K562 (cell line): ENCODE data around the gene SLC16A5. TPM values are rescaled to one million over a fixed set of nuclear protein-coding genes. Genes with fewer than 3 reads are reported as not detected.

Experiments used
- BMI1 ChIP-seq: fragments of 150-350 bp; IDR thresholded peaks from 2 replicates; pipeline ENCODE4 v1.6.1; 2014; ENCODE audit warnings: low read length
- CBFA2T2 ChIP-seq: fragments of 450-650 bp; conservative IDR thresholded peaks from 2 replicates; pipeline ENCODE4 v1.6.1; 2017; ENCODE audit warnings: mild to moderate bottlenecking
- CC2D1A ChIP-seq: fragments of 450-650 bp; IDR thresholded peaks from 2 replicates; pipeline ENCODE4 v1.6.1; 2017; ENCODE audit warnings: mild to moderate bottlenecking
- CCAR2 ChIP-seq: fragments of 200-400 bp; formaldehyde crosslinking; IDR thresholded peaks from 2 replicates; pipeline ENCODE4 v1.6.1; 2017; ENCODE audit warnings: mild to moderate bottlenecking, low read depth, low read length
- DEAF1 ChIP-seq: fragments of 450-650 bp; formaldehyde crosslinking; IDR thresholded peaks from 2 replicates; pipeline ENCODE4 v1.4.0; 2020; ENCODE audit warnings: mild to moderate bottlenecking, moderate library complexity
- HIVEP1 ChIP-seq: fragments of 250-450 bp; sonication (Bioruptor Pico); IDR thresholded peaks from 2 replicates; pipeline ENCODE4 v1.4.0; 2020; ENCODE audit warnings: mild to moderate bottlenecking
- HNRNPL ChIP-seq: fragments of 200-400 bp; formaldehyde crosslinking; IDR thresholded peaks from 2 replicates; pipeline ENCODE4 v1.6.1; 2017; ENCODE audit warnings: low read depth, mild to moderate bottlenecking, low read length
- HSF4 ChIP-seq: fragments of 250-450 bp; sonication (Bioruptor Pico); IDR thresholded peaks from 2 replicates; pipeline ENCODE4 v2.1.2; 2022; ENCODE audit warnings: mild to moderate bottlenecking, moderate library complexity, borderline replicate concordance
- RBBP5 ChIP-seq: fragments of 200-600 bp; sonication (generic); IDR thresholded peaks from 2 replicates; pipeline ENCODE4 v1.6.1; 2012; ENCODE audit warnings: borderline replicate concordance, mild to moderate bottlenecking, low read length, control low read depth, inconsistent platforms; ENCODE audit not compliant: insufficient read depth, poor library complexity, severe bottlenecking
- RFX1 ChIP-seq: fragments of 450-650 bp; IDR thresholded peaks from 2 replicates; pipeline ENCODE4 v1.6.1; 2016; ENCODE audit warnings: mild to moderate bottlenecking, moderate library complexity
- SMAD2 ChIP-seq: fragments of 150-350 bp; IDR thresholded peaks from 2 replicates; pipeline ENCODE4 v1.6.1; 2014; ENCODE audit warnings: low read depth, mild to moderate bottlenecking, low read length
- SMAD3 ChIP-seq: fragments of 450-650 bp; formaldehyde crosslinking; conservative IDR thresholded peaks from 2 replicates; pipeline ENCODE4 v1.4.0; 2020; ENCODE audit warnings: mild to moderate bottlenecking
- TAF15 ChIP-seq: fragments of 200-400 bp; formaldehyde crosslinking; IDR thresholded peaks from 2 replicates; pipeline ENCODE4 v1.6.1; 2017; ENCODE audit warnings: mild to moderate bottlenecking, low read depth, low read length, moderate library complexity
- TBP ChIP-seq: optimal IDR thresholded peaks from 2 replicates; pipeline ENCODE3; 2011; ENCODE audit warnings: low read depth, low read length, improper control_type of control experiment
- TCF15 ChIP-seq: fragments of 250-450 bp; sonication (Bioruptor Pico); IDR thresholded peaks from 2 replicates; pipeline ENCODE4 v1.8.0; 2022; ENCODE audit warnings: moderate library complexity, mild to moderate bottlenecking, inconsistent platforms
- TGIF2 ChIP-seq: sonication (generic); formaldehyde crosslinking; IDR thresholded peaks from 2 replicates; pipeline ENCODE4 v1.8.1; 2022; ENCODE audit warnings: mild to moderate bottlenecking, missing genetic modification reagents, moderate library complexity
- THRB ChIP-seq: fragments of 450-650 bp; formaldehyde crosslinking; conservative IDR thresholded peaks from 2 replicates; pipeline ENCODE4 v1.4.0; 2022; ENCODE audit warnings: mild to moderate bottlenecking, missing genetic modification characterization
- ZBTB7A ChIP-seq: IDR thresholded peaks from 2 replicates; pipeline ENCODE4 v1.6.1; 2011; ENCODE audit warnings: low read depth, mild to moderate bottlenecking, low read length, moderate library complexity, borderline replicate concordance; ENCODE audit not compliant: control insufficient read depth
- polyA plus RNA-seq, 8 experiments: library from polyadenylated mRNA; depleted of rRNA in 4 of 8; stranded (reverse) in 5 of 8; unstranded in 3 of 8; fragments of >200 nt; fragmentation: Nextera tagmentation in 2 of 8; fragmentation: Illumina TruSeq in 1 of 8; extraction: Ambion mirVana in 2 of 8; extraction: Trizol in 1 of 8; gene quantifications; 2 replicates each; pipeline versions ENCODE4 v1.2.1 to v1.2.3, GENCODE V29; 2011 to 2014; ENCODE audit warnings: inconsistent platforms in 1 of 8, missing spikeins in 1 of 8
- total RNA-seq, 7 experiments: library from RNA; depleted of rRNA in 6 of 7; stranded (reverse); fragments of >200 nt in 6 of 7; fragmentation: Illumina TruSeq in 2 of 7; extraction: Trizol in 2 of 7; gene quantifications; 2 replicates each; pipeline versions ENCODE4 v1.2.1 to v1.2.3, GENCODE V29; 2011 to 2021; ENCODE audit warnings: low replicate concordance in 1 of 7
- TF ChIP-seq, protein P1 (sequence below): fragments of 450-650 bp; IDR thresholded peaks from 2 replicates; pipeline ENCODE4 v1.6.1; 2018; ENCODE audit warnings: mild to moderate bottlenecking, low read depth; ENCODE audit not compliant: partially characterized antibody

The SLC16A5 gene
- total and polyA plus RNA-seq, 9 of the 15 experiments (the other 6 are each of a cell fraction or from before 2014, with no cell fraction given), result 0.06 to 2.6 (median 0.91) TPM

DNA sequence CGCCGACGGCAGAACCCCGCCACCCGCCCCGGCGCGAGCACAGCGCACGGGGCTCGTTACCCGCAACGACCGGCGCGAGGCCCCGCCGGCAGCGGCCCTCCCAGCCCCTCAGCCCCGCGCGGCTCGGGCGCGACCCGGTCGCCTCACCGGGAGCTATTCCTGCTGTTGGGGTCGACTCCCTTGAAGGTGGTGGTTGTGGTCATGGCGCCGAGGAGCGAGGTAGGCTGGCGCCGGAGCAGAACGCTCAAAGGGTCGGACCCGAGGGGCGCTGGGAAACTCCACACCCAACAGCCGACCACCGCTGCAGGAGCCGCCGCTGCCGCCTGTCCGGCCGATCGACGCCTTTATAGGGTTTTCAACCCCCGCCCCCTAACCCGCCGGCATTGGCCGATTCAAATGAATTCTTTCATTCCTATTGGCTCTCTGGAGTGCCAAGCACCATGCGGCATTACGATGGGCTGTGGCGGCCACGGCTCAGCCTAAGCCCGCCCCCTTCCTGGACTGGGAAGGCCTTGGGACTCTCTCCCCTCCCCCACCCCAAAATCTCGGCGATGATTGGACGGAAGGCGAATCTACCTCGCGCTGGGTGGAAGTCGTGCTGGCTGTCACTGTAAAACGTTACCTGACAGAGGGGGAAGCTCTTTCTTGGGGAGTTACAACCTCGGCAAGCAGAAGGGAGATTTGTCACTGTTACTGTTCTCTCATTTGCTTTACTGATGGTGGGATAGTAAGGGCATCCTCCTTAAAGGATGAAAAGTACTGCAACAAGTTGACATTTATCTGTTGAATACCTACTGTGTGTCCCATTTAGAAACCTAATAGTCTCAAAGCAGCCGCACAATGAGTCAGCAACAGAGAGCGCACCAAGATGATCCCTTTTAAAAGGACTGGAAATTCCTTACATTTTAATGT is 66.7 kb downstream of the SLC16A5 start, which contains the start of gene JPT1 (continued):
- no peak for TF ChIP-seq CBFA2T2
- no peak for TF ChIP-seq HSF4 (CRISPR knock-in tag)
- TF ChIP-seq HIVEP1 (CRISPR knock-in tag), result no peak
- no peak for TF ChIP-seq BMI1
- TF ChIP-seq THRB (CRISPR knock-in tag), result 0 out of 2 replicates have a peak, but pooled peaks have one; percentile 41
- no peak for TF ChIP-seq CCAR2
- TF ChIP-seq DEAF1 (CRISPR knock-in tag), result no peak
- TF ChIP-seq RFX1, result no peak
- TF ChIP-seq RBBP5, result peak; percentile 93
- TF ChIP-seq TAF15, result no peak
- TF ChIP-seq TGIF2 (CRISPR knock-in tag), result no peak
- no peak for TF ChIP-seq TCF15 (CRISPR knock-in tag)
- peak; percentile 93 for TF ChIP-seq CC2D1A
- TF ChIP-seq TBP, result peak; percentile 99
- 0 out of 2 replicates have a peak, but pooled peaks have one; percentile 22 for TF ChIP-seq SMAD3 (CRISPR knock-in tag)
- no peak for TF ChIP-seq SMAD2
- TF ChIP-seq, protein P1, sequence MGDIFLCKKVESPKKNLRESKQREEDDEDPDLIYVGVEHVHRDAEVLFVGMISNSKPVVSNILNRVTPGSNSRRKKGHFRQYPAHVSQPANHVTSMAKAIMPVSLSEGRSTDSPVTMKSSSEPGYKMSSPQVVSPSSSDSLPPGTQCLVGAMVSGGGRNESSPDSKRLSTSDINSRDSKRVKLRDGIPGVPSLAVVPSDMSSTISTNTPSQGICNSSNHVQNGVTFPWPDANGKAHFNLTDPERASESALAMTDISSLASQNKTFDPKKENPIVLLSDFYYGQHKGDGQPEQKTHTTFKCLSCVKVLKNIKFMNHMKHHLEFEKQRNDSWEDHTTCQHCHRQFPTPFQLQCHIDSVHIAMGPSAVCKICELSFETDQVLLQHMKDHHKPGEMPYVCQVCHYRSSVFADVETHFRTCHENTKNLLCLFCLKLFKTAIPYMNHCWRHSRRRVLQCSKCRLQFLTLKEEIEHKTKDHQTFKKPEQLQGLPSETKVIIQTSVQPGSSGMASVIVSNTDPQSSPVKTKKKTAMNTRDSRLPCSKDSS, result no peak
- peak; percentile 89 for TF ChIP-seq ZBTB7A
- TF ChIP-seq HNRNPL, result peak; percentile 69
